Activated CD8-positive, alpha-beta T cell treated with anti-CD3 and anti-CD28 coated beads for 36 hours (primary cell): Measurements from ENCODE around the gene MAGI2. TPM values are rescaled to one million over a fixed set of nuclear protein-coding genes. Genes with fewer than 3 reads are reported as not detected.

Experiments used
- ATAC-seq: fragments of 200-7000 bp; cut with Tn5 transposase; one replicate; pipeline ENCODE4 v1.10.0; 2021; ENCODE audit warnings: mild to moderate bottlenecking, moderate library complexity
- CTCF ChIA-PET: fragments of 350-600 bp; sonication (Branson Sonifier 250); formaldehyde crosslinking; loops from one replicate; lab custom pipeline; 2021; ENCODE audit warnings: antibody characterized with exemption; lab: Charles Lee
- POLR2A ChIA-PET: fragments of 350-600 bp; sonication (Branson Sonifier 250); formaldehyde crosslinking; loops from one replicate; lab custom pipeline; 2021; ENCODE audit warnings: antibody characterized with exemption; lab: Charles Lee
- DNase-seq: peaks from one replicate; pipeline ENCODE4 v3.0.0-alpha.2; 2020
- H3K27ac Mint-ChIP-seq: one replicate; pipeline ENCODE4 v1.8.0; 2021; ENCODE audit warnings: mild to moderate bottlenecking, mixed read lengths
- H3K27me3 Mint-ChIP-seq: one replicate; pipeline ENCODE4 v1.8.0; 2021; ENCODE audit warnings: mixed read lengths
- H3K36me3 Mint-ChIP-seq: one replicate; pipeline ENCODE4 v1.8.0; 2021; ENCODE audit warnings: low read depth, mixed read lengths
- H3K4me1 Mint-ChIP-seq: one replicate; pipeline ENCODE4 v1.8.0; 2021; ENCODE audit warnings: low read depth, mixed read lengths
- H3K4me3 Mint-ChIP-seq: one replicate; pipeline ENCODE4 v1.8.0; 2021; ENCODE audit warnings: mild to moderate bottlenecking, moderate library complexity, mixed read lengths
- H3K9me3 Mint-ChIP-seq: one replicate; pipeline ENCODE4 v1.8.0; 2021; ENCODE audit warnings: mixed read lengths
- CTCF ChIP-seq: fragments of 200-600 bp; IDR thresholded peaks from one replicate; pipeline ENCODE4 v1.8.0; 2022; ENCODE audit warnings: antibody characterized with exemption, mild to moderate bottlenecking
- intact Hi-C: fragments of 100-400 bp; cut with micrococcal nuclease; formaldehyde crosslinking; loops from one replicate; pipeline ENCODE4 v1.10.0; 2022
- total RNA-seq, 2 experiments: library from RNA; stranded (reverse); gene quantifications; one replicate each; pipeline ENCODE4 v1.2.3, GENCODE V29; 2021

The MAGI2 gene
- total RNA-seq, 2 experiments from 2014 or later, result 0.04 to 0.09 TPM

- no peak for DNase-seq
- ChIA-PET POLR2A (no interaction called here), CTCF (no interaction called here)
- intact Hi-C loops, result no loop called here
- H3K36me3 Mint-ChIP-seq, result no peaks in the 10 kb centered on the region
- ATAC-seq, result no peak
- peaks cover 7% of the 10 kb centered on the region for H3K27me3 Mint-ChIP-seq
- H3K27ac Mint-ChIP-seq, result no peak overlapping the region
- no peak for TF ChIP-seq CTCF
- no peaks in the 10 kb centered on the region for H3K4me1 Mint-ChIP-seq
- H3K4me3 Mint-ChIP-seq, result no peak overlapping the region
- no peaks in the 10 kb centered on the region for H3K9me3 Mint-ChIP-seq
Observed at GRCh38 chr7:77975672-77976480, 1477.6 kb downstream of the MAGI2 start.

GRCh38 chr7:77971726-77972125, 1481.7 kb downstream of the MAGI2 start:
- Mint-ChIP-seq H3K9me3 (no peaks in the 10 kb centered on the region), H3K4me1 (no peaks in the 10 kb centered on the region), H3K27me3 (no peaks in the 10 kb centered on the region), H3K4me3 (no peak overlapping the region), H3K36me3 (no peaks in the 10 kb centered on the region), H3K27ac (no peak overlapping the region)
- ATAC-seq (no peak), DNase-seq (no peak)
- no peak for TF ChIP-seq CTCF
- ChIA-PET POLR2A (no interaction called here), CTCF (no interaction called here)
- intact Hi-C loops, result no loop called here

- Mint-ChIP-seq H3K4me1 (no peaks in the 10 kb centered on the region), H3K36me3 (no peaks in the 10 kb centered on the region), H3K27me3 (no peaks in the 10 kb centered on the region), H3K9me3 (no peaks in the 10 kb centered on the region), H3K27ac (no peak overlapping the region), H3K4me3 (no peak overlapping the region)
- DNase-seq, result no peak
- CTCF ChIA-PET, result interaction anchor here (1.1 kb wide), 1 partner anchor 316 kb away, joined by 3 read pairs; no protein-coding TSS in a partner anchor
- POLR2A ChIA-PET, result no interaction called here
- no peak for TF ChIP-seq CTCF
- ATAC-seq, result no peak
- intact Hi-C loops, result no loop called here
Observed at GRCh38 chr7:77967429-77967828, 1486.0 kb downstream of the MAGI2 start.
